NT2/D1 (cell line): ENCODE data around the gene ENTREP1.

Experiments
- SUZ12 ChIP-seq: IDR thresholded peaks from 2 replicates; pipeline ENCODE4 v1.6.1; 2011; ENCODE audit not compliant: insufficient read length, insufficient read depth; ENCODE audit errors: extremely low read depth
- ZNF274 ChIP-seq: IDR thresholded peaks from 2 replicates; pipeline ENCODE4 v1.6.1; 2011; ENCODE audit warnings: mild to moderate bottlenecking, low read depth, low read length

- TF ChIP-seq SUZ12 (no peak), ZNF274 (no peak)
These were observed 27.6 kb upstream of the ENTREP1 start for GRCh38 chr9:69297300-69297980.
